GM12801 (cell line): Measurements from ENCODE around the gene EYA2.

ENCODE experiments used
- CTCF ChIP-seq: IDR thresholded peaks from one replicate; pipeline ENCODE4 v1.5.1; 2011; ENCODE audit warnings: control low read depth; ENCODE audit not compliant: insufficient read length; ENCODE audit errors: extremely low read depth

EYA2 gene

DNA sequence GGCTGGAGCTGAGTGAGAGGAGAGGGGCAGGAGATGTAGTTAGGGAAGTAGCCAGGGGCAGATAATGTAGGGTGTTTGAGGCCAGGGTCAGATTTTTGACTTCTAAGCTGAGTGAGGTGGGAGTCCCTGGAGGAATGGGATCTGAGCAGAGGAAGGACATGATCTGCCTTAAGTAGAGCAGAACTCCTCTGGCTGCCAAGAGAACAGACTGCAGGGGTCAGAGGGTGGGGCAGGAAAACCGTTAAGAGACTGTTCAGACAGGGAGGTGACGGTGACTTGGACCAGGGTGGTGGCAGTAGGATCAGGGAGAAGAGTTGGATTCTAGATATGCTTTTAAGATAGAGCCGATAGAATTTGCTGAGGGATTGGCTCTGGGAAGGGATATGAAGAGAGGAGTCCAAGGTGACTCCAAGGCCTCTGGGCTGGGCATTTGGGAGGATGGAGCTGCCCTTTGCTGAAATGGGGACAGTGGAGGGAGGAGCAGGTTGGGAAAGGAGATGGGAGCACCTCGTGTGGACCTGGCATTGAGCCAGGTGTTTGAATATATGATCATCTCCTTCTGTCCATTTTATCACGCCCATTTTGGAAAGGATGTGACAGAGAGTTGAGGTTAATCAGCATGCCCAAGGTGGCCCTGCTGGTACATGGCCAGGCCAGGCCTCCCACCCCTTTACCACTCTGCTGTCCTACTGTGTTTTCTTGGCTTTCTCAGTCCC, 18.8 kb downstream of the EYA2 start:
- TF ChIP-seq CTCF = no peak

DNA sequence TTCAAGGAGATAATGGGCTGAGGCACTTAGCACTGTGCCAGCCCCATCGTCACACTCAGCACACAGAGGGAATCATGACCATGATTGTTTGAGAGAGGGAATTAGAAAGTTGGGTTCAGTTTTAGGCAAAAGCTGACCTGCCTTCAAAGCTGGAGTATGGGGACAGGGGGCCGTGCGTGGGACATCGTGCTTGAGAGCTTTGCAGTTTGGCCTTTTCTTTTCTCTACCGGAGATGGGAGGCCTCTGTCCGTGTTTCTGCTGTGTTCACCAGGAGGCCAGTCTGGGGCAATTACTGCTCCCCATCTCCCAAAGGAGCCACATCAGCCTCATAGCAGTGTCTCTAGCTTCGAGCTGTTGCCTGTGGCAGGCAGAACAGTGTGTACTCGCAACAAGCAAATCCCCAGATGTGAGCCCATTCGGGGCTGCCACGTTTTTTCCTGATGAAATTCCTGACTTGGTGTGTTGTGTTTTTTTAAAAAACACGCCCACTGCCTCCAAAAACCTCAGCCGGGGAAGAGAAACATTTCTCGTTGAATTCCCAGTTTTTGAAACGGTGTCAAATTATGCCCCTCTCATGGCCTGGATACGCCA, 20.2 kb downstream of the EYA2 start:
- TF ChIP-seq CTCF = no peak

- TF ChIP-seq CTCF = no peak
These were observed 21.1 kb downstream of the EYA2 start for GRCh38 chr20:46915575-46916257.

- TF ChIP-seq CTCF = no peak
These were observed 21.6 kb downstream of the EYA2 start for GRCh38 chr20:46916258-46916603.

DNA sequence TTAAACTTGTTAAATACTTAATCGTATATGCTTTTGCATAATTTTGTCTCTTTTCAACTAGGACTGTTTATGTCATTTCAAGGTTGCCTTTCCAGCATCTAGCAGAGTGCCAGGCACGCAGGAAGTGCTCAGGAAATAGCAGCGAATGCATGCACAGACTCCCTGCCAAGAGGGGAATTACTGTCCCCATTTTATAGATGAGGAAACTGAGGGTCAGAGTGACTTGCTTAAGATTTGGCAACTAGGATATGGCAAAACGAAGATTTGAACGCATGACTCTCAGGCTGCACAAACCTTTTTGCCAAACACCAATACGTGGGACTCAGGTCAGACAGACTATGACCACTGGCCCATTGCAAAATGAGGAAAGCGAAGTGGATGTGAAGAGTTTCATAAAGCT, 22.5 kb downstream of the EYA2 start:
- TF ChIP-seq CTCF = no peak

DNA sequence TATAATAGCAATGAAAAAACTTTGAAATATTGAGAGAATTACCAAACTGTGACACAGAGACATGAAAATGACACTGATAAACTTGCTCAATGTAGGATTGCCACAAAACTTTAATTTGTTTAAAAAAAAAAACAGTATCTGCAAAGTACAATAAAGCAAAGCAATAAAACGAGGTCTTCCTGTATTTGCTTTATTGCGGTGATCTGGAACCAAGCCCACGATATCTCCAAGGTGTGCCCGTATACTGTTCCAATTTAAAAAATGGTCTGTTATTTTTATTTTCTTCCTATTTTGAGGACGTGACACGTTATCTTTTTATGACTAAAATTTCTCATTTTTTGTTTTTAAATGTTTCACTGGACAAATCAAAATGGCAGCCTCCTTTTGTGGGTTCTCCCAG, 25.5 kb downstream of the EYA2 start:
- TF ChIP-seq CTCF = no peak

DNA sequence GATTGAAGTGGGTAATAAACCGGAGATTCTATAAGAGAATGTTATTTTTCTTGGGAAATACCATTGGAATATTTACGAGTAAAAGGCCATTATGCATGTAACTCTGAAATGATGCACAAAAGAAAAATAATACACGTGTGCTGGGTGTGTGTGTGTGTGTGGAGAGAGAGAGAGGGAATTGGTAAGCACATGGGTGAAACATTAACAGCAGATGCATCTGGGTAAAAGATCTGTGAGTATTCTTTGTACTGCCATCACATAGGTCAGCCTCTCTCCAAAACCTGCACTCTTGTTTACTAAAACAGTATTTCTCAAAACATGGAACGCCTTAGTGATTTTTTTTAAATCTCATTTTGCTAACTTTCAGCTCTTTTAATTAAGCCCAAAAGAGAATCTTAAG, 28.9 kb downstream of the EYA2 start:
- TF ChIP-seq CTCF = no peak
